Stimulated activated CD4-positive, alpha-beta T cell treated with anti-CD3 and anti-CD28 coated beads, Interleukin-2, amount 100 ng/mL, for 24 hours (primary cell): Measurements from ENCODE around the gene SYNGR3.

ENCODE experiments used
- DNase-seq, 2 donors: peaks; one replicate each; pipeline ENCODE4 v3.0.0-alpha.2; 2020

The SYNGR3 gene

DNA sequence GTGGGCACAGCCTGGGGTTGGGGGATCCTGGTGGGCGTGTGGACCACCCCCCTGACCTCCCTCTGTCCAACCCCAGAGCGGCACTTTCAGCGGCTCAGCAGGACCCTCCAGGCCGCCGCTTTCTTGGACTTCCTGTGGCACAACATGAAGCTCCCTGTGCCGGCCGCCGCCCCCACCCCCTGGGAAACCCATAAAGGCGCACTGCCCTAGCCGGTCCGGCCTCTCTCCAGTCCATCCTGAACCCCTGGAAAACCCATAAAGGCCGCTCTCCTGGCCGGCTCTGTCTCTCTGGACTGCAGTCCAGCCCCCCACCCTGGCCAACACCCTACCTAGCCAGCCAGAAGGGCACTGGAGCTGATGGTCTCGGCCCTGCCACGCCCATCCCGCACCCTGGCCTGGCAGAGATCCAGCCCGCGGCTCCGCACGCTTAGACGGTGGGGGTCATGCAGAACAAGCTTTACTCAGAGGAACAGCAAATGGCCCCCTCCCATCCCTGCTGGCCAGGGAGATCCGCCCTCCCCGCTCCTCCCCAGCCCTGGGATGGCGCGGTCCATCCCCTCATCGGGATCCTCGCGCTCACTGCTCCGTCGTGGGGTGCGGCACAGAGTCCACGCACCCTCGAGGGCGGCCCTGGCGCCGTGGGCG, 11.2 kb upstream of the SYNGR3 start:
- DNase-seq: no peak

- DNase-seq: peak; percentile 44 to 63
These were observed 10.3 kb upstream of the SYNGR3 start for GRCh38 chr16:1979271-1980029.

DNA sequence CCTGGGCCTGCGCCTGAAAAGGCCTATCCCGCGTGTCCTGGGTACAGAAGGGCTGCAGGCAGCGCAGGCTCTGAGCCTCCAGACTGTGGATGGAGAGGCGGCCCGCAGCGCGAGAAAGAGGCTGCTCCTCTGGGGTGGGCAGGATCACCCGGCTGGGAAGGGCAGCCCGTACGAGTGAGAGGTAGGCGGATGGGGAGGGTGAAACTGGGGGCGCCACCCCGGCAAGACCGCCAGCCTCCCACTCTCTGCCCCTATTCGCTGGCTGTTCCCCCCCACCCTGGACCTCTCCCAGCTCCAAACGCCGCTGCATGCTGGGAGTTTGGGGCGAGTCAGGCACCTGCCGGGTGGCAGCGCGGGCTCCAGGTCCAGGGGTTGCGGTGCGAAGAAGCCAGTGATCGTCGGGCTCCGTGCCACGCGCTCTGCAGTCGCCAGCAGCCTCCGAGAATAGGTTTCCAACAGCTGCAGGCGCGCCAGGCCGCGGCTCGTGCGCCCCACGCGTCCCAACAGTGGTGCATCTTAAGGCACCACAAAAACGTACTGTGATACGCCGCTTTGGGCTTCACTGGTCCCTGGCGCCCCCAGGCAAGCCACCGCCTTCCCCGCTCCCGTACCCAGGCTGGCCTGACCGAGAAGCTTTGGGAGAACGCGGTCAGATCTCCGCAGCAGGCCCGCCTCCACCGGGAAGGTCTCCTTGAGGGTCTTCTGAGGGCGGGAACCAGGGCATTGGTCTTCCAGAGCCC, 9.6 kb upstream of the SYNGR3 start:
- DNase-seq: no peak

DNA sequence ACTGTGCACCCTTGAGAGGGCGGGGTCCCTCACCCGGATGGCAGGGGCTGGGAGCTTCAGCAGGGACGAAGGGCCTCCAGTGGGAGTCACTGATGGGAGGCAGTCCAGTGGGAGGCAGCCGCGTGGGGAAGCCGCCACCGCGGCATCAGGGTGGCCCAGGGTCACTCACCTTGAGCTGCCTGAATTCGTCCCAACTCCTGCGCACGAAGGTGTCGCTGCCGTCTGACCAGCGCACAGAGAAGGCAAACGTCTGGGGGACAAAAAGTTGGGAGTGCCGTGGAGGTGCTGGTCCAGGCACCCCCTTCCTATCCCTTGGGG, 9.0 kb upstream of the SYNGR3 start:
- no peak for DNase-seq

- DNase-seq: no peak
These were observed 8.4 kb upstream of the SYNGR3 start, which contains the start of gene NOXO1 for GRCh38 chr16:1981398-1981836. TSS of gene NOXO1 (minus strand) at chr16:1981469. CDS start at chr16:1981179, 290 bp downstream.

DNA sequence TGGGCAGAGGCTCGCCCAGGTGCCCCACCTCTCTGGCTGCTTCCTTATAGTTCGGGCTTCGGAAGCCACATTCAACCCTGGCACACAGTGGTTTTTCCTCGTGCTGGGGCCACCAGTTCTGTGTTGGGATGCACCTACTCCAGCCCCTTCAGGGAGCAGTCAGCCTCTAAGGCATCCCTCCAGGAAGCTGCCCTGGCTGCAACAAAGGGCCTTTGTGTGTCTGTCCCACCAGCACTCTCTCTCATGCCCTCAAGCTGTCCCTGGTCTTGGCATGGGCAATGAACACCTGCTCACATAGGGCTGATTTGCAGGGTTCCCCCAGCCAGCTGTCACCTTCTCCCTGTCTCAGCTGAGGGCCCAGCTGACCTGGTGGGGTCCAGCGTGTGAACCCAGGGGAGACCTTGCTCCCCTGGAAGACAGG, 7.7 kb upstream of the SYNGR3 start:
- no peak for DNase-seq

- DNase-seq: no peak
These were observed 6.7 kb upstream of the SYNGR3 start for GRCh38 chr16:1982991-1983543.

GRCh38 chr16:1983544-1984346, 6.0 kb upstream of the SYNGR3 start, which contains the start of gene GFER:
TSS of gene GFER (plus strand) at chr16:1984193. CDS start at chr16:1984219, 26 bp downstream.
- peak; percentile 74 to 86 for DNase-seq

GRCh38 chr16:1984347-1985225, 5.2 kb upstream of the SYNGR3 start:
- DNase-seq: no peak

DNA sequence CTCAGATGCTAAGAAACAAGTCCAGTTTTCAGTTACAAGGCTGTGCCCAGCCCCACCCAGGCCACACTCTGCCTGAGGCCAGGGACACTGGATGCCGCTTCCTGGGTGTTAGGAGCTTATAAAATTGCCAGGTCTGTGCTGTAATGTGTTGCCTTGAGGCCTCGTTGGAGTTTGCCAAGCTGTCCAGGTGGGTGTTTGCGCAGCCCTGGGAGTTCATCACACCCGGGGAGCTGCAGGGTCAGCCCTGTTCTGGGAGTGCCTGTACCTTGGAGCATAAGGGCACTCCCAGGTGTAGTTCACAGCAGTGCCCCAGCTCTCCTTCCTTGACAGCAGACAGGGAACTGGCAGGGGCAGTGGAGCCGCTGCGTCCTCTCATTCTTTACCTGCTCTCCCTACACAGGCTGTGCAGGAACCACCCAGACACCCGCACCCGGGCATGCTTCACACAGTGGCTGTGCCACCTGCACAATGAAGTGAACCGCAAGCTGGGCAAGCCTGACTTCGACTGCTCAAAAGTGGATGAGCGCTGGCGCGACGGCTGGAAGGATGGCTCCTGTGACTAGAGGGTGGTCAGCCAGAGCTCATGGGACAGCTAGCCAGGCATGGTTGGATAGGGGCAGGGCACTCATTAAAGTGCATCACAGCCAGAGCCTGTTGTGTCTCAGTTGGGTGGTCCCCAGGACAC, 4.2 kb upstream of the SYNGR3 start:
- no peak for DNase-seq

- DNase-seq: no peak
These were observed 2.6 kb upstream of the SYNGR3 start for GRCh38 chr16:1987198-1987597.

DNA sequence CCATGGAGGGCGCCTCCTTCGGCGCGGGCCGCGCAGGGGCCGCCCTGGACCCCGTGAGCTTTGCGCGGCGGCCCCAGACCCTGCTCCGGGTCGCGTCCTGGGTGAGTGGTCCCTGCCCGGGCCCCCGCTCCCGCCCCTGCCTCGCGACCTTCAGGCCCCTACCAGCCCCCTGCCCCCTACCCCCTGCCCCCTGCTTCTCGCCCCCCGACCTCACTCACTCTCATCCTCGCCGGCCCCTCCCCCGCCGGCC, 256 bp downstream of the SYNGR3 start:
- no peak for DNase-seq

DNA sequence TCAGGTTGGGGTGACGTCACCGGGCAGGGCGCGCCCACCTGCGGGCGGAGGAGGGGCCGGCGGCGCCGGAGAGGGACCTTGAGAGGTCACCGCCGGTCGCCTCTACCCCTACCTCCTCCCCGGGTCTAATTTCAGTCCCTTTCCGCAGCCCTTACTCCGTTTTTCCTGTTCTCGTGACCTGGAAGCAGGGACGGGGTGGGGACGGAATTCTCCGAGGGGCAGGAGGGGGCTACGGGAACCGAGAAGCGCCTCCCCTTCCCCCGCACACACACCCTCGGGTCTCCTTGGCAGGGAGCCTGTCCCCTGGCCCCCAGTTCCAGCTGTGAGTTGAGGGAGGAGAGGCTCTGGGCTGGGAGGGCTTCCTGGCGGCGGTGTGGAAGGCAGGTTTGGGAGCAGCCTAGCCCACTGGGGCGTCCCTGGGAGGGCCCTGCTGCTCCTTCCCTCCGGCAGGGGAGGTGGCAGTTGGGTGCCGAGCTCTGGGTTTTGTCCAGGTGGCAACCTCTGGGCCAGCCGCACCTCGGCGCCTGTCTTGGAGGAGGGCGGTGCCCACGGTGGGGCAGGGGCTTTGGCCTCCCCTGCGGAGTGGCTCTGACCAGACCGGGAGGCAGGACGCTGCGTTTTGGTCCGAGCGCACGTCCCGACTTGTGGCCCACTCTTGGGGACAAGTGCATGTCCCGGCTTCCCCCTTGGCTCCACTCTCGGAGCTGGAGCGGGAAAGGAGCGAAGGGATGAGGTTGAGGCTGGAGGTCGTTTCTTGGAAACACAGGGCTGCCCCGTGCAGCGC, 773 bp downstream of the SYNGR3 start:
- DNase-seq: peak in 1 of 2 donors; percentile 42

- DNase-seq: peak; percentile 41 to 43
These were observed 1.4 kb downstream of the SYNGR3 start for GRCh38 chr16:1991135-1991551.

- DNase-seq: no peak
These were observed 1.8 kb downstream of the SYNGR3 start for GRCh38 chr16:1991588-1991947.

DNA sequence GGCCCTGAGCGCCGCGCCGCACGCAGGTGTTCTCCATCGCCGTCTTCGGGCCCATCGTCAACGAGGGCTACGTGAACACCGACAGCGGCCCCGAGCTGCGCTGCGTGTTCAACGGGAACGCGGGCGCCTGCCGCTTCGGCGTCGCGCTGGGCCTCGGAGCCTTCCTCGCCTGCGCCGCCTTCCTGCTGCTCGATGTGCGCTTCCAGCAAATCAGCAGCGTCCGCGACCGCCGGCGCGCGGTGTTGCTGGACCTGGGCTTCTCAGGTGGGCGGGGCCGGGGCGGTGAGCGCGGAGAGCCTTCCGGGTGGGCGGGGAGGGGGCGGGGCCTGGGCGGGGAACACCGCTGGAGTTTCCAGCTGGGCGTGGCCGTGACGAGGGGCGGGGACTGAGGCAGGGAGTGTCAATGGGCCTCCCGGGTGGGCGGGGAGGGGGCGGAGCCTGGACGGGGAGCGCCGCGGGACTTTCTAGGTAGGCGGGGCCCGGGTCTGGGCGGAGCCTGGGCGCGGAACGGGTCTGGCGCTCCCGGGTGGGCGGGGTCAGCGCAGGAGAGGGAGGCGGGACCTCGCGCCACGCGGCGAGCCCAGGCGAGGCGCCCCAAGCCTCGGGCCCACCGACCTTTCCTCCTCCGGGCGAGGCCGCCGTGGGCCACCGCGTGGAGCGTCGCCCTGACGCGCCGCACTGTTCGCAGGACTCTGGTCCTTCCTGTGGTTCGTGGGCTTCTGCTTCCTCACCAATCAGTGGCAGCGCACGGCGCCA, 2.4 kb downstream of the SYNGR3 start:
- DNase-seq: peak; percentile 97 to 98

- DNase-seq: no peak
These were observed 3.0 kb downstream of the SYNGR3 start for GRCh38 chr16:1992704-1993317.

DNA sequence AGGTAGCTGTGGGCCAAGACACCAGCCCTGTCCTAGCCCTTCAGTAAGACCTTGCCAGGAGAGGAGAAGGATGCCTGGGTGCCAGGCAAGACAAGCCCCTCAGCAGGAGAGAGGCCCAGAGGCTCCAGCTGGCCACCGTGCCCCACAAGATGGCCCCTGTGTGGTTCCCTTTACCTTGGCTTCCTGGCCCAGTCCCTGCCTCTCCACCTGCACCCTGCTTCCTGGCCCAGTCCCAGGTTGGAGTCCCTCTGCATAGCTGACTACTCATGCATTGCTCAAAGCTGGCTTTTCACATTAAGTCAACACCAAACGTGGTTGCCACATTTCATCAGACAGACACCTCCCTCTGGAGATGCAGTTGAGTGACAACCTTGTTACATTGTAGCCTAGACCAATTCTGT, 4.0 kb downstream of the SYNGR3 start:
- DNase-seq: no peak
